ENCODE results near the gene ANO5. TPM values are rescaled to one million over a fixed set of nuclear protein-coding genes. Genes with fewer than 3 reads are reported as not detected.

Gene ANO5
- polyA plus RNA-seq, 10 donors: 6.4 to 19.7 (median 9.8) TPM

DNA sequence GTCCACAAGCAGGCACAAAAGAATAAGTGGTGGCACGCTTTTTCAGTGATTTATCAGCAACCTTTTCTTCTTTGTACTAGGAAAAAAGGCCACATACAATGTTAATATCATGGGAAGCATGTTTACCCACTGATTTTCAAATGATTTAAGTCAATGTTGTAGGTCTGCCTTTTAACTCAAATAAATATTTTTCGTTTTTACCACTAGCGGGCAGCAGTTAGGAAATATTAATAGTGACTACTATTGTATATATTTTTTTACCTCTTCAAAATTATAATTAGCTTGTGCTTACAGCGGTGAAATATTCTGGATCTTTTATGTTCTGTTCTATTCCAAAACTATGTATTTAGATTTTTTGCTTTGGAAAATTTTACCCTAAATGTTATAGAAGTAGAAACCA, 138.9 kb downstream of the ANO5 start:
- DNase-seq: no peak

Other genes starting within 250 kb of the ANO5 start
- not detected for gene SLC17A6, start 145.3 kb downstream of the ANO5 start, polyA plus RNA-seq (ENCODE audit: insufficient read length in 10 of 10)

All from muscle of back (tissue), 11 donors.